ENCODE data around the gene SYNE4. TPM values are rescaled to one million over a fixed set of nuclear protein-coding genes. Genes with fewer than 3 reads are reported as not detected.

The SYNE4 gene
- polyA plus RNA-seq, 1 of the 3 experiments (the other 2 are of a cell fraction): 0.48 TPM

DNA sequence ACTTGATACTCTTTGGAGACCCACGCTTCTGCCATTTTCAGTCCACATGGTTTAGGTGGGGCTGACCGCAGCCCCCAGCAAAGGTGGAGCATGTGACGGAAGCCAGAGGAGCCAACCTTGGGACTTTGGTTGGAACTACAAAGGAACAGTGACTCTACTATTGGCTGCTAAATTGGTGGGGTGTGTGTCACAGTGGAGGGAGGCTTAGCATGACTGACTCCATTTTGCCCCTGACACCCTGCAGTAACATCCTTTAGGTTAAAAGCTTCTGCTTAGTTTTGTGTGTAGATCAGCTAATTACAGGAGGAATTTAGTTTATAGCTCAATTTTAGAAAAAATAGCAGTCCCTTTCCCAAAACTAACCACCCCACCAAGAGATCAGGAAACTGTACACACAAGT lies 7.0 kb downstream of the SYNE4 start (continued):
- TF ChIP-seq, protein P1, sequence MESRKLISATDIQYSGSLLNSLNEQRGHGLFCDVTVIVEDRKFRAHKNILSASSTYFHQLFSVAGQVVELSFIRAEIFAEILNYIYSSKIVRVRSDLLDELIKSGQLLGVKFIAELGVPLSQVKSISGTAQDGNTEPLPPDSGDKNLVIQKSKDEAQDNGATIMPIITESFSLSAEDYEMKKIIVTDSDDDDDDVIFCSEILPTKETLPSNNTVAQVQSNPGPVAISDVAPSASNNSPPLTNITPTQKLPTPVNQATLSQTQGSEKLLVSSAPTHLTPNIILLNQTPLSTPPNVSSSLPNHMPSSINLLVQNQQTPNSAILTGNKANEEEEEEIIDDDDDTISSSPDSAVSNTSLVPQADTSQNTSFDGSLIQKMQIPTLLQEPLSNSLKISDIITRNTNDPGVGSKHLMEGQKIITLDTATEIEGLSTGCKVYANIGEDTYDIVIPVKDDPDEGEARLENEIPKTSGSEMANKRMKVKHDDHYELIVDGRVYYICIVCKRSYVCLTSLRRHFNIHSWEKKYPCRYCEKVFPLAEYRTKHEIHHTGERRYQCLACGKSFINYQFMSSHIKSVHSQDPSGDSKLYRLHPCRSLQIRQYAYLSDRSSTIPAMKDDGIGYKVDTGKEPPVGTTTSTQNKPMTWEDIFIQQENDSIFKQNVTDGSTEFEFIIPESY (IDR thresholded peaks at IDR 0.05; ENCODE audit: borderline replicate concordance, low read depth): no peak
- no peak for TF ChIP-seq JUND (IDR thresholded peaks at IDR 0.05)
- TF ChIP-seq FOXM1 (IDR thresholded peaks at IDR 0.05; ENCODE audit: low read depth): no peak
- no peak for TF ChIP-seq EP300 (IDR thresholded peaks at IDR 0.05; ENCODE audit: borderline replicate concordance in 1 of 2, low read depth in 1 of 2, low read length in 1 of 2)

DNA sequence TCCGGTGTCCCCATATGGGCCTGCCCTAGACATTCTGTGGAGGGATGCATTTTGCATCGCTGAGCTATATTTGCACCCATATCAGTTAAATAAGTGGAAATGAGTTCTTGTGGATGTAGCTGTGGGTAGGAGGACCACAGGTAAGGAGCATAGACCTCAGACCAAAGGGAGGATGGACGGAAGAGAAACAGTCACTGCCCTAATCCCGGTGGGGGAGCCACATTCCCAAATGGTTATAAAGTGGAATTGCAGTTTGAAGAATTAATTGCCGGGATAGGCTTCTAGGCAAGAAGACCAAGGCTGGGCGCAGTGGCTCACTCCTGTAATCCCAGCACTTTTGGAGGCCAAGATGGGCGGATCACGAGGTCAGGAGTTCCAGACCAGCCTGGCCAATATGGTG lies 11.8 kb downstream of the SYNE4 start:
- POLR2A ChIA-PET: interaction anchor here (1.6 kb wide), 1 partner anchor 17 kb away, joined by 4 read pairs; the partner anchor contains the start of gene ALKBH6
- Histone ChIP-seq H3K27me3 (ENCODE audit: insufficient read depth) (no peaks in the 10 kb centered on the region), H3K4me2 (peak overlapping the region; percentile 99), H2AFZ (ENCODE audit: low read depth) (no peak overlapping the region), H3K4me1 (ENCODE audit: control insufficient read depth in 1 of 2, insufficient read depth in 2 of 2, low read depth in 1 of 2, low read length in 1 of 2) (peaks cover 11 to 18% of the 10 kb centered on the region in 2 experiments; a peak in 1 of 4 replicates), H3K79me2 (ENCODE audit: insufficient read depth) (peaks cover 44% of the 10 kb centered on the region), H3K27ac (ENCODE audit: low read depth in 2 of 2, low read length in 1 of 2) (no peak overlapping the region; a peak in 1 of 4 replicates), H4K20me1 (ENCODE audit: insufficient read depth) (0 out of 2 replicates have a peak, but pooled peaks cover 10% of the 10 kb centered on the region), H3K9me2 (no peaks in the 10 kb centered on the region), H3K4me3 (ENCODE audit: low read depth in 2 of 2, low read length in 1 of 2) (peak overlapping the region in 1 of 2 experiments; percentile 83; a peak in 1 of 4 replicates), H3K9me3 (no peaks in the 10 kb centered on the region), H3K36me3 (replicated peaks in 1 of 2; ENCODE audit: control insufficient read depth in 1 of 2, insufficient read depth in 2 of 2, low read length in 1 of 2) (peaks cover 0 to 3% of the 10 kb centered on the region in 2 experiments), H3F3A (replicated peaks; ENCODE audit: insufficient read depth) (peaks cover 12% of the 10 kb centered on the region), H3K9ac (peak overlapping the region; percentile 71; the same call in 1 of the 2 replicates)
- TF ChIP-seq, protein P2, sequence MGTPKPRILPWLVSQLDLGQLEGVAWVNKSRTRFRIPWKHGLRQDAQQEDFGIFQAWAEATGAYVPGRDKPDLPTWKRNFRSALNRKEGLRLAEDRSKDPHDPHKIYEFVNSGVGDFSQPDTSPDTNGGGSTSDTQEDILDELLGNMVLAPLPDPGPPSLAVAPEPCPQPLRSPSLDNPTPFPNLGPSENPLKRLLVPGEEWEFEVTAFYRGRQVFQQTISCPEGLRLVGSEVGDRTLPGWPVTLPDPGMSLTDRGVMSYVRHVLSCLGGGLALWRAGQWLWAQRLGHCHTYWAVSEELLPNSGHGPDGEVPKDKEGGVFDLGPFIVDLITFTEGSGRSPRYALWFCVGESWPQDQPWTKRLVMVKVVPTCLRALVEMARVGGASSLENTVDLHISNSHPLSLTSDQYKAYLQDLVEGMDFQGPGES (IDR thresholded peaks at IDR 0.05; ENCODE audit: low read depth, low read length): no peak
- TF ChIP-seq TCF12 (IDR thresholded peaks at IDR 0.05): no peak
- 85% methylated on average over 8 of the region's 8 CpGs for WGBS (ENCODE audit: low lambda C conversion rate)
- CTCF ChIA-PET: interaction anchor here (0.7 kb wide), 1 partner anchor 47 kb away, joined by 3 read pairs; no protein-coding TSS in a partner anchor
- DNase-seq: no peak

DNA sequence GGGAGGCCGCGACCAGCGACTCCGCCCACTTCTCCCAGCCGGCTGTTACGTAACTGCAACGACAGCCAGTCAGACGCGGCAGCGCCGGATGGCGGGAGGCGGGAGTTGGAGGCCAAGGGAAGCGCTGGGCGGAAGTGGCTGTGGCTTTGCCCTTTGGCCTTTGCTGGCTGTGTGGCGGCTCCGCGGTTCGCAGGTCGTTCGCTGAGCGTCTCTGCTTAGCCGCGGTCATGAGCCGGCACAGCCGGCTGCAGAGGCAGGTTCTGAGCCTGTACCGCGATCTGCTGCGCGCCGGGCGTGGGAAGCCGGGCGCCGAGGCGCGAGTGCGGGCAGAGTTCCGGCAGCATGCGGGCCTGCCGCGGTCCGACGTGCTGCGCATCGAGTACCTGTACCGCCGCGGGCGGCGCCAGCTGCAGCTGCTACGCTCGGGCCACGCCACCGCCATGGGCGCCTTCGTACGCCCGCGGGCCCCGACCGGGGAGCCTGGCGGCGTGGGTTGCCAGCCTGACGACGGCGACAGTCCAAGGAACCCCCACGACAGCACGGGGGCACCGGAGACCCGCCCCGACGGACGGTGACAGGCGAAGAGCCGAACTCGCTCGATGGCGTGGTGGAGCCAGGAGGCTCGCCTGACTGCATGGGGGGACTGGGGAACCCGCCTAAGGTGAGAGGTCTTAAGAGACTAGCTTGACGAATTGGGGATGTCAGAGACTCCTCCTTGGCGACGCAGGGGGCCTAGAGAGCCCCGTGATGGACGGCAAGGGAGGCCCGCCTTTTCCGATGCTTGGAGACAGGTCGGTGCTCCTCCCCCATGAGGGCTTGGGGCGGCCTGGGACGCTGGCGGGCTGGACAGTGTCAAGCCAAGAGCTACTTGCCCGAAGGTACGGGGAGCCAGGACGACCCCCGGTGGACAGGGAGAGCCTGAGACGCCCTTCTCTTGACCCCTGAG lies 13.3 kb downstream of the SYNE4 start, which contains the start of gene SDHAF1:
Gene SDHAF1 (plus strand): TSS at position 141 of the 946 bp plus-strand sequence. CDS start 87 bp downstream, at position 228.
- under 1% methylated on average over 30 of the region's 97 CpGs for WGBS (ENCODE audit: low lambda C conversion rate)
- ChIA-PET CTCF (interaction anchor here (1.0 to 1.5 kb wide), 6 partner anchors 12 to 107 kb away, joined by 3 to 4 read pairs (median 3); no protein-coding TSS in a partner anchor), POLR2A (interaction anchor here (0.6 to 1.6 kb wide), 2 partner anchors 18 to 265 kb away, joined by 3 to 4 read pairs; partner anchors contain the start of gene ALKBH6)
- H3F3A ChIP-seq (replicated peaks; ENCODE audit: insufficient read depth): peaks cover 12% of the 10 kb centered on the region
- H3K27ac ChIP-seq (ENCODE audit: low read depth in 2 of 2, low read length in 1 of 2): peak within 1 kb of the TSS; percentile 51 to 68; a peak in 3 of 4 replicates
- H3K27me3 ChIP-seq (ENCODE audit: insufficient read depth): no peaks in the 10 kb centered on the region
- H3K4me2 ChIP-seq: peak within 1 kb of the TSS; percentile 99
- peaks cover 0 to 3% of the 10 kb centered on the region in 2 experiments for H3K36me3 ChIP-seq (replicated peaks in 1 of 2; ENCODE audit: control insufficient read depth in 1 of 2, insufficient read depth in 2 of 2, low read length in 1 of 2)
- peak within 1 kb of the TSS; percentile 71 for H3K9ac ChIP-seq
- peaks cover 35% of the 10 kb centered on the region for H3K79me2 ChIP-seq (ENCODE audit: insufficient read depth)
- H3K4me3 ChIP-seq (ENCODE audit: low read depth in 2 of 2, low read length in 1 of 2): peak within 1 kb of the TSS; percentile 83 to 90
- H2AFZ ChIP-seq (ENCODE audit: low read depth): peak within 1 kb of the TSS; percentile 99
- H3K9me3 ChIP-seq: no peaks in the 10 kb centered on the region
- 0 out of 2 replicates have a peak, but pooled peaks cover 10% of the 10 kb centered on the region for H4K20me1 ChIP-seq (ENCODE audit: insufficient read depth)
- H3K9me2 ChIP-seq: no peaks in the 10 kb centered on the region
- peaks cover 11 to 18% of the 10 kb centered on the region in 2 experiments; a peak in 1 of 4 replicates for H3K4me1 ChIP-seq (ENCODE audit: control insufficient read depth in 1 of 2, insufficient read depth in 2 of 2, low read depth in 1 of 2, low read length in 1 of 2)
- peak; percentile 97 for DNase-seq
- TF ChIP-seq RXRA (IDR thresholded peaks at IDR 0.05; ENCODE audit: borderline replicate concordance, low read depth) (no peak), MXI1 (IDR thresholded peaks at IDR 0.05; ENCODE audit: low read depth, low read length) (peak; percentile 84), GABPA (IDR thresholded peaks at IDR 0.05; ENCODE audit: low read depth) (peak; percentile 91), TAF1 (IDR thresholded peaks at IDR 0.05; ENCODE audit: borderline replicate concordance, low read depth, low read length) (peak; percentile 43; the same call in 1 of the 2 replicates), ELF1 (IDR thresholded peaks at IDR 0.05) (peak; percentile 92), POLR2AphosphoS5 (IDR thresholded peaks at IDR 0.05; ENCODE audit: low read depth, low read length) (0 out of 2 replicates have a peak, but pooled peaks have one; percentile 10), MEF2A (IDR thresholded peaks at IDR 0.05; ENCODE audit: borderline replicate concordance, low read depth) (no peak)
- TF ChIP-seq, protein P1 (IDR thresholded peaks at IDR 0.05; ENCODE audit: borderline replicate concordance, low read depth): no peak
- TF ChIP-seq, protein P3, sequence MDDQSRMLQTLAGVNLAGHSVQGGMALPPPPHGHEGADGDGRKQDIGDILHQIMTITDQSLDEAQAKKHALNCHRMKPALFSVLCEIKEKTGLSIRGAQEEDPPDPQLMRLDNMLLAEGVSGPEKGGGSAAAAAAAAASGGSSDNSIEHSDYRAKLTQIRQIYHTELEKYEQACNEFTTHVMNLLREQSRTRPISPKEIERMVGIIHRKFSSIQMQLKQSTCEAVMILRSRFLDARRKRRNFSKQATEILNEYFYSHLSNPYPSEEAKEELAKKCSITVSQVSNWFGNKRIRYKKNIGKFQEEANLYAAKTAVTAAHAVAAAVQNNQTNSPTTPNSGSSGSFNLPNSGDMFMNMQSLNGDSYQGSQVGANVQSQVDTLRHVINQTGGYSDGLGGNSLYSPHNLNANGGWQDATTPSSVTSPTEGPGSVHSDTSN (IDR thresholded peaks at IDR 0.05): peak; percentile 72
